ENCODE results near the gene PIGM.
A peak's percentile ranks its signal among the peaks of the same experiment; 100 is the strongest.

The PIGM gene

GRCh38 chr1:160011781-160012180 is 20.0 kb downstream of the PIGM start:
- no peak for TF ChIP-seq CTCF (IDR thresholded peaks at IDR 0.05)

GRCh38 chr1:160009801-160010200 is 22.0 kb downstream of the PIGM start:
- no peak for TF ChIP-seq CTCF (IDR thresholded peaks at IDR 0.05)

GRCh38 chr1:160009081-160009480 is 22.7 kb downstream of the PIGM start:
- TF ChIP-seq CTCF (IDR thresholded peaks at IDR 0.05): no peak

- peak; percentile 88 for TF ChIP-seq CTCF (IDR thresholded peaks at IDR 0.05)
These were observed 24.1 kb downstream of the PIGM start for GRCh38 chr1:160007577-160008200.

GRCh38 chr1:160006312-160006940 is 25.4 kb downstream of the PIGM start:
- peak; percentile 98 for TF ChIP-seq CTCF (IDR thresholded peaks at IDR 0.05)

GRCh38 chr1:160005070-160005469 is 26.7 kb downstream of the PIGM start:
- no peak for TF ChIP-seq CTCF (IDR thresholded peaks at IDR 0.05)

- no peak for TF ChIP-seq CTCF (IDR thresholded peaks at IDR 0.05)
These were observed 27.4 kb downstream of the PIGM start for GRCh38 chr1:160004425-160004824.

Data from LNCAP (cell line).